Fibroblast of lung (primary cell): Measurements from ENCODE around the gene ACY1. TPM values are rescaled to one million over a fixed set of nuclear protein-coding genes. Genes with fewer than 3 reads are reported as not detected.

Experiments used
- DNase-seq, 2 donors: peaks; one replicate each; pipeline versions ENCODE4 v3.0.0 to v3.0.0-alpha.2; 2010; ENCODE audit warnings: low read depth in 2 of 2
- H2AFZ ChIP-seq: 2 replicates; pipeline ENCODE4 v1.5.1; 2012; ENCODE audit warnings: low read length, control low read depth, inconsistent platforms
- H3K27ac ChIP-seq: 2 replicates; pipeline ENCODE4 v1.5.1; 2011; ENCODE audit warnings: low read length, control low read depth; ENCODE audit not compliant: insufficient read depth
- H3K27me3 ChIP-seq: 2 replicates; pipeline ENCODE4 v1.5.1; 2011; ENCODE audit warnings: mild to moderate bottlenecking, low read length; ENCODE audit not compliant: control insufficient read depth, insufficient read depth
- H3K36me3 ChIP-seq: 2 replicates; pipeline ENCODE4 v1.5.1; 2011; ENCODE audit warnings: low read length; ENCODE audit not compliant: control insufficient read depth, insufficient read depth
- H3K4me1 ChIP-seq: 2 replicates; pipeline ENCODE4 v1.5.1; 2011; ENCODE audit warnings: low read length; ENCODE audit not compliant: control insufficient read depth, insufficient read depth; ENCODE audit errors: extremely low read depth
- H3K4me2 ChIP-seq: 2 replicates; pipeline ENCODE4 v1.5.1; 2011; ENCODE audit warnings: low read length, control low read depth; ENCODE audit not compliant: insufficient read depth; ENCODE audit errors: extremely low read depth
- H3K4me3 ChIP-seq, 4 experiments: fragments of 200-600 bp in 1 of 4; sonication (generic) in 1 of 4; replicated peaks in 1 of 4; 2 replicates each; pipeline ENCODE4 v1.5.1; 2011 to 2016; ENCODE audit warnings: low read length in 4 of 4, low read depth in 3 of 4, mild to moderate bottlenecking in 3 of 4, control low read depth in 2 of 4, inconsistent platforms in 1 of 4, mixed read lengths in 1 of 4; ENCODE audit not compliant: insufficient read depth in 1 of 4; ENCODE audit errors: control extremely low read depth in 1 of 4
- H3K79me2 ChIP-seq: 2 replicates; pipeline ENCODE4 v1.5.1; 2012; ENCODE audit warnings: mild to moderate bottlenecking, low read length, inconsistent platforms; ENCODE audit not compliant: control insufficient read depth, insufficient read depth
- H3K9ac ChIP-seq: 2 replicates; pipeline ENCODE4 v1.5.1; 2011; ENCODE audit warnings: mild to moderate bottlenecking, low read length, control low read depth; ENCODE audit not compliant: insufficient read depth
- H3K9me3 ChIP-seq: 2 replicates; pipeline ENCODE4 v1.5.1; 2012; ENCODE audit warnings: low read depth, low read length; ENCODE audit not compliant: control insufficient read depth, insufficient read depth
- H4K20me1 ChIP-seq: 2 replicates; pipeline ENCODE4 v1.5.1; 2011; ENCODE audit warnings: low read length; ENCODE audit not compliant: control insufficient read depth, insufficient read depth; ENCODE audit errors: extremely low read depth
- CTCF ChIP-seq, 2 donors: IDR thresholded peaks in 1 of 2; conservative IDR thresholded peaks in 1 of 2; 1 replicate in 1 of 2; 2 replicates in 1 of 2; pipeline ENCODE4 v1.5.1; 2011 to 2012; ENCODE audit warnings: low read length in 2 of 2, control low read depth in 1 of 2, inconsistent platforms in 1 of 2, low read depth in 1 of 2, mild to moderate bottlenecking in 1 of 2
- EZH2 ChIP-seq: IDR thresholded peaks from 2 replicates; pipeline ENCODE4 v1.5.1; 2012; ENCODE audit warnings: low read length, control low read depth, mild to moderate bottlenecking; ENCODE audit errors: missing control alignments
- polyA plus RNA-seq, 2 donors: library from polyadenylated mRNA; depleted of rRNA in 1 of 2; stranded (reverse) in 1 of 2; unstranded in 1 of 2; fragments of >200 nt; gene quantifications; 2 replicates each; pipeline ENCODE4 v1.2.1, GENCODE V29; 2011 to 2012; ENCODE audit warnings: missing spikeins in 1 of 2
- total RNA-seq: library from RNA; depleted of rRNA; stranded (reverse); fragments of >200 nt; gene quantifications from 2 replicates; pipeline ENCODE4 v1.2.1, GENCODE V29; 2014

The ACY1 gene
- total and polyA plus RNA-seq, 2 donors (not counting 1 experiment from before 2014, with no cell fraction given), result 21.4 to 40.3 TPM

GRCh38 chr3:51969841-51970240, 13.5 kb upstream of the ACY1 start:
- Histone ChIP-seq H3K9ac (no peak overlapping the region), H3K4me2 (no peak overlapping the region), H2AFZ (no peak overlapping the region), H3K36me3 (peaks cover 2% of the 10 kb centered on the region), H3K4me1 (peaks cover 14% of the 10 kb centered on the region), H4K20me1 (no peaks in the 10 kb centered on the region), H3K27ac (no peak overlapping the region), H3K9me3 (no peaks in the 10 kb centered on the region), H3K79me2 (peaks cover 13% of the 10 kb centered on the region), H3K4me3 (no peak overlapping the region), H3K27me3 (no peaks in the 10 kb centered on the region)
- DNase-seq, result no peak
- no peak for TF ChIP-seq CTCF (conservative IDR thresholded peaks at IDR 0.05 in 1 of 2, IDR thresholded peaks at IDR 0.05 in 1 of 2; ENCODE audit: low read depth in 1 of 2, low read length in 2 of 2)

GRCh38 chr3:51970606-51971300, 12.6 kb upstream of the ACY1 start:
- H4K20me1 ChIP-seq, result no peaks in the 10 kb centered on the region
- H3K79me2 ChIP-seq, result peaks cover 9% of the 10 kb centered on the region
- TF ChIP-seq CTCF (conservative IDR thresholded peaks at IDR 0.05 in 1 of 2, IDR thresholded peaks at IDR 0.05 in 1 of 2; ENCODE audit: low read depth in 1 of 2, low read length in 2 of 2) (no peak), EZH2 (no peak)
- no peak for DNase-seq
- H3K27ac ChIP-seq, result no peak overlapping the region
- H2AFZ ChIP-seq, result no peak overlapping the region
- no peak overlapping the region for H3K4me3 ChIP-seq
- H3K27me3 ChIP-seq, result no peaks in the 10 kb centered on the region
- peaks cover 18% of the 10 kb centered on the region for H3K4me1 ChIP-seq
- H3K9ac ChIP-seq, result no peak overlapping the region
- no peaks in the 10 kb centered on the region for H3K9me3 ChIP-seq
- no peak overlapping the region for H3K4me2 ChIP-seq
- peaks cover 2% of the 10 kb centered on the region for H3K36me3 ChIP-seq

GRCh38 chr3:51971350-51971749, 12.0 kb upstream of the ACY1 start:
- H3K36me3 ChIP-seq, result peaks cover 2% of the 10 kb centered on the region

More at GRCh38 chr3:51971350-51971749, 12.0 kb upstream of the ACY1 start:
- H3K4me1 ChIP-seq, result peaks cover 15% of the 10 kb centered on the region
- peaks cover 6% of the 10 kb centered on the region for H3K79me2 ChIP-seq
- no peak overlapping the region for H3K4me2 ChIP-seq
- H3K4me3 ChIP-seq, result no peak overlapping the region
- no peak overlapping the region for H3K27ac ChIP-seq
- no peak overlapping the region for H2AFZ ChIP-seq
- H4K20me1 ChIP-seq, result no peaks in the 10 kb centered on the region
- no peak for TF ChIP-seq CTCF (conservative IDR thresholded peaks at IDR 0.05 in 1 of 2, IDR thresholded peaks at IDR 0.05 in 1 of 2; ENCODE audit: low read depth in 1 of 2, low read length in 2 of 2)
- TF ChIP-seq EZH2, result no peak
- H3K27me3 ChIP-seq, result no peaks in the 10 kb centered on the region
- no peak overlapping the region for H3K9ac ChIP-seq
- DNase-seq, result no peak
- H3K9me3 ChIP-seq, result no peaks in the 10 kb centered on the region
